GM19328 (cell line): Measurements from ENCODE around the gene MYPN.
"Not testable (repeated sequence)": the region's sequence is repeated elsewhere in the genome, so short reads cannot be mapped to it uniquely, and the experiment has no call there.

Source experiments
- ATAC-seq: cut with Tn5 transposase; IDR thresholded peaks from one replicate; pipeline ENCODE4 v1.9.1; 2021; ENCODE audit warnings: mild to moderate bottlenecking, moderate library complexity; ENCODE audit not compliant: unreplicated experiment

Gene MYPN

GRCh38 chr10:68165643-68166042 is 56.4 kb downstream of the MYPN start:
- no peak for ATAC-seq

GRCh38 chr10:68166871-68167585 is 57.7 kb downstream of the MYPN start:
- no peak for ATAC-seq

GRCh38 chr10:68167586-68168189 is 58.4 kb downstream of the MYPN start:
- no peak for ATAC-seq

- ATAC-seq: no peak
Measured at GRCh38 chr10:68171539-68172080, 62.3 kb downstream of the MYPN start.

- no peak for ATAC-seq
Measured at GRCh38 chr10:68172324-68172723, 63.0 kb downstream of the MYPN start.

GRCh38 chr10:68175949-68176348 is 66.7 kb downstream of the MYPN start:
- no peak for ATAC-seq

GRCh38 chr10:68176797-68177196 is 67.5 kb downstream of the MYPN start:
- no peak for ATAC-seq

GRCh38 chr10:68178592-68178991 is 69.3 kb downstream of the MYPN start:
- ATAC-seq: no peak

- ATAC-seq: no peak
Measured at GRCh38 chr10:68179016-68179415, 69.7 kb downstream of the MYPN start.

GRCh38 chr10:68180490-68180889 is 71.2 kb downstream of the MYPN start:
- ATAC-seq: no peak

GRCh38 chr10:68184546-68184945 is 75.3 kb downstream of the MYPN start:
- ATAC-seq: no peak

- no peak for ATAC-seq
Measured at GRCh38 chr10:68185085-68185484, 75.8 kb downstream of the MYPN start.

- no peak for ATAC-seq
Measured at GRCh38 chr10:68188835-68189234, 79.5 kb downstream of the MYPN start.

GRCh38 chr10:68192113-68192512 is 82.8 kb downstream of the MYPN start:
- ATAC-seq: no peak

GRCh38 chr10:68194290-68194689 is 85.0 kb downstream of the MYPN start:
- no peak for ATAC-seq

- not testable (repeated sequence) for ATAC-seq
Measured at GRCh38 chr10:68195776-68196175, 86.5 kb downstream of the MYPN start.

GRCh38 chr10:68196701-68197100 is 87.4 kb downstream of the MYPN start:
- ATAC-seq: no peak

- no peak for ATAC-seq
Measured at GRCh38 chr10:68202960-68203353, 93.7 kb downstream of the MYPN start.

- ATAC-seq: no peak
Measured at GRCh38 chr10:68208424-68209042, 99.2 kb downstream of the MYPN start.

GRCh38 chr10:68211669-68212068 is 102.4 kb downstream of the MYPN start:
- ATAC-seq: no peak

GRCh38 chr10:68212721-68213352 is 103.5 kb downstream of the MYPN start:
- ATAC-seq: no peak

GRCh38 chr10:68218786-68219185 is 109.5 kb downstream of the MYPN start:
- no peak for ATAC-seq
